IMR-90 (cell line): ENCODE measurements around the gene ZCCHC7. TPM values are rescaled to one million over a fixed set of nuclear protein-coding genes. Genes with fewer than 3 reads are reported as not detected.
A peak's percentile ranks its signal among the peaks of the same experiment; 100 is the strongest.

ENCODE experiments used
- ATAC-seq: fragments of 200-7000 bp; cut with Tn5 transposase; 2 replicates; pipeline ENCODE4 v1.9.1; 2020; ENCODE audit warnings: low read depth, mild to moderate bottlenecking, moderate library complexity
- BruUV-seq: library from RNA; stranded (reverse); fragments of 400-500 nt; replicated peaks from 2 replicates; lab custom pipeline; 2021; lab: Mats Ljungman, UMichigan
- CTCF ChIA-PET: fragments of 300-600 bp; formaldehyde crosslinking; extraction: SDS; loops from one replicate; lab custom pipeline; 2021; ENCODE audit warnings: antibody characterized with exemption; lab: Yijun Ruan, JAX
- POLR2A ChIA-PET: fragments of 300-600 bp; sonication (Branson Sonifier 250); formaldehyde crosslinking; loops from one replicate; lab custom pipeline; 2022; ENCODE audit warnings: antibody characterized with exemption; ENCODE audit not compliant: unreplicated experiment; lab: Charles Lee
- DNase-seq: peaks from one replicate; pipeline ENCODE4 v3.0.0; 2013
- H2AFZ ChIP-seq: replicated peaks from 2 replicates; pipeline ENCODE3; 2013; ENCODE audit warnings: low read length, mild to moderate bottlenecking; ENCODE audit not compliant: poor library complexity
- H2AK5ac ChIP-seq: 2 replicates; pipeline ENCODE4 v1.6.1; 2013; ENCODE audit warnings: low read depth, low read length, inconsistent platforms
- H2AK9ac ChIP-seq: replicated peaks from 2 replicates; pipeline ENCODE3; 2013; ENCODE audit warnings: mild to moderate bottlenecking, low read depth, low read length, moderate library complexity; ENCODE audit not compliant: poor library complexity
- H2BK120ac ChIP-seq: 2 replicates; pipeline ENCODE4 v1.6.1; 2013; ENCODE audit warnings: low read depth, low read length, inconsistent platforms
- H2BK15ac ChIP-seq: 3 replicates; pipeline ENCODE4 v1.6.1; 2013; ENCODE audit warnings: low read depth, low read length, inconsistent platforms
- H2BK20ac ChIP-seq: 2 replicates; pipeline ENCODE4 v1.6.1; 2013; ENCODE audit warnings: low read depth, mild to moderate bottlenecking, inconsistent platforms, low read length, moderate library complexity
- H2BK5ac ChIP-seq: 2 replicates; pipeline ENCODE4 v1.6.1; 2013; ENCODE audit warnings: mild to moderate bottlenecking, low read depth, low read length, inconsistent platforms; ENCODE audit not compliant: poor library complexity, severe bottlenecking
- H3K14ac ChIP-seq: replicated peaks from 2 replicates; pipeline ENCODE4 v1.6.1; 2013; ENCODE audit warnings: low read depth, low read length, inconsistent platforms
- H3K18ac ChIP-seq: 2 replicates; pipeline ENCODE4 v1.6.1; 2013; ENCODE audit warnings: low read depth, low read length, control low read depth
- H3K23ac ChIP-seq: 2 replicates; pipeline ENCODE4 v1.6.1; 2013; ENCODE audit warnings: low read depth, low read length, inconsistent platforms
- H3K27ac ChIP-seq: 2 replicates; pipeline ENCODE4 v1.5.1; 2013; ENCODE audit warnings: mild to moderate bottlenecking, control low read depth, low read length; ENCODE audit not compliant: insufficient read depth
- H3K27me3 ChIP-seq: 2 replicates; pipeline ENCODE4 v1.6.1; 2013; ENCODE audit warnings: low read length; ENCODE audit not compliant: control insufficient read depth, insufficient read depth
- H3K36me3 ChIP-seq: 2 replicates; pipeline ENCODE4 v1.6.1; 2013; ENCODE audit warnings: low read length, mixed read lengths; ENCODE audit not compliant: control insufficient read depth, insufficient read depth
- H3K4ac ChIP-seq: 2 replicates; pipeline ENCODE4 v1.6.1; 2013; ENCODE audit warnings: low read depth, low read length, inconsistent platforms
- H3K4me1 ChIP-seq: 2 replicates; pipeline ENCODE4 v1.6.1; 2013; ENCODE audit warnings: low read length, mixed read lengths; ENCODE audit not compliant: control insufficient read depth, insufficient read depth
- H3K4me2 ChIP-seq: 2 replicates; pipeline ENCODE4 v1.6.1; 2013; ENCODE audit warnings: low read depth, mild to moderate bottlenecking, control low read depth, low read length, moderate library complexity
- H3K4me3 ChIP-seq: 2 replicates; pipeline ENCODE4 v1.5.1; 2013; ENCODE audit warnings: low read depth, mild to moderate bottlenecking, control low read depth, low read length, moderate library complexity; ENCODE audit not compliant: insufficient read depth
- H3K56ac ChIP-seq: 2 replicates; pipeline ENCODE4 v1.6.1; 2013; ENCODE audit warnings: low read length, inconsistent platforms; ENCODE audit not compliant: insufficient read depth; ENCODE audit errors: extremely low read depth
- H3K79me1 ChIP-seq, 2 experiments: 2 replicates each; pipeline ENCODE4 v1.6.1; 2013; ENCODE audit warnings: low read length in 2 of 2, inconsistent platforms in 1 of 2, low read depth in 1 of 2
- H3K9ac ChIP-seq: 2 replicates; pipeline ENCODE4 v1.6.1; 2013; ENCODE audit warnings: low read depth, low read length, control low read depth
- H3K9me1 ChIP-seq: 2 replicates; pipeline ENCODE4 v1.6.1; 2013; ENCODE audit warnings: low read length, inconsistent platforms; ENCODE audit not compliant: insufficient read depth
- H3K9me3 ChIP-seq: 2 replicates; pipeline ENCODE4 v1.6.1; 2013; ENCODE audit warnings: low read length; ENCODE audit not compliant: control insufficient read depth, insufficient read depth
- H4K20me1 ChIP-seq: 2 replicates; pipeline ENCODE4 v1.6.1; 2013; ENCODE audit warnings: low read length, inconsistent platforms; ENCODE audit not compliant: insufficient read depth
- H4K5ac ChIP-seq: 2 replicates; pipeline ENCODE4 v1.6.1; 2013; ENCODE audit warnings: mild to moderate bottlenecking, low read depth, low read length, control low read depth
- H4K8ac ChIP-seq, 2 experiments: 2 replicates each; pipeline ENCODE4 v1.6.1; 2013; ENCODE audit warnings: low read depth in 2 of 2, low read length in 2 of 2, control low read depth in 1 of 2, inconsistent platforms in 1 of 2
- H4K91ac ChIP-seq: 2 replicates; pipeline ENCODE4 v1.6.1; 2013; ENCODE audit warnings: low read depth, low read length, inconsistent platforms; ENCODE audit not compliant: insufficient read depth
- BHLHE40 ChIP-seq: fragments of 150-350 bp; IDR thresholded peaks from 2 replicates; pipeline ENCODE4 v1.6.1; 2016; ENCODE audit warnings: mild to moderate bottlenecking, low read depth, low read length
- CEBPB ChIP-seq: IDR thresholded peaks from 2 replicates; pipeline ENCODE4 v1.6.1; 2012; ENCODE audit warnings: low read depth, low read length, improper control_type of control experiment
- CHD1 ChIP-seq: IDR thresholded peaks from 2 replicates; pipeline ENCODE4 v1.6.1; 2012; ENCODE audit warnings: low read depth, low read length, improper control_type of control experiment
- CTCF ChIP-seq: conservative IDR thresholded peaks from 2 replicates; pipeline ENCODE4 v1.5.1; 2012; ENCODE audit warnings: mild to moderate bottlenecking, low read depth, low read length, improper control_type of control experiment
- FOS ChIP-seq: fragments of 150-350 bp; IDR thresholded peaks from 2 replicates; pipeline ENCODE4 v1.6.1; 2016; ENCODE audit warnings: low read depth, low read length
- MAFK ChIP-seq: IDR thresholded peaks from 2 replicates; pipeline ENCODE4 v1.6.1; 2012; ENCODE audit warnings: low read depth, low read length, improper control_type of control experiment
- MAZ ChIP-seq: IDR thresholded peaks from 2 replicates; pipeline ENCODE4 v1.6.1; 2012; ENCODE audit warnings: low read depth, mild to moderate bottlenecking, low read length, improper control_type of control experiment, moderate library complexity, borderline replicate concordance
- MXI1 ChIP-seq: IDR thresholded peaks from 2 replicates; pipeline ENCODE4 v1.6.1; 2012; ENCODE audit warnings: low read depth, mild to moderate bottlenecking, low read length, moderate library complexity, borderline replicate concordance
- NFE2L2 ChIP-seq: fragments of 150-350 bp; IDR thresholded peaks from 2 replicates; pipeline ENCODE4 v1.6.1; 2016; ENCODE audit warnings: low read depth, mild to moderate bottlenecking, low read length
- POLR2A ChIP-seq: IDR thresholded peaks from 2 replicates; pipeline ENCODE4 v1.6.1; 2012; ENCODE audit warnings: mild to moderate bottlenecking, low read depth, low read length
- RAD21 ChIP-seq: IDR thresholded peaks from 2 replicates; pipeline ENCODE4 v1.6.1; 2012; ENCODE audit warnings: low read length, improper control_type of control experiment
- RCOR1 ChIP-seq: IDR thresholded peaks from 2 replicates; pipeline ENCODE4 v1.6.1; 2012; ENCODE audit warnings: mild to moderate bottlenecking, low read length, improper control_type of control experiment; ENCODE audit not compliant: insufficient replicate concordance
- RFX5 ChIP-seq: IDR thresholded peaks from 2 replicates; pipeline ENCODE4 v1.8.0; 2012; ENCODE audit warnings: low read depth, mild to moderate bottlenecking, low read length, moderate library complexity
- SMC3 ChIP-seq: fragments of 150-350 bp; IDR thresholded peaks from 2 replicates; pipeline ENCODE4 v1.6.1; 2016; ENCODE audit warnings: low read depth, mild to moderate bottlenecking, antibody characterized with exemption, low read length, moderate library complexity
- WGBS, 2 experiments: methylation state at CpG; one replicate each; pipeline versions ENCODE4 v1.1.5 to v1.1.7; 2013; ENCODE audit warnings: missing lambda C conversion rate in 2 of 2; ENCODE audit not compliant: insufficient read length in 1 of 2; ENCODE audit errors: extremely low coverage in 2 of 2; 5-methylcytosine and 5-hydroxymethylcytosine counted together
- dilution Hi-C: fragments of 300-500 bp; cut with HindIII; formaldehyde crosslinking; loops from one replicate; pipeline ENCODE4 v1.14.3; 2018; ENCODE audit warnings: low sequenced_read_pairs; ENCODE audit not compliant: unreplicated experiment
- in situ Hi-C: fragments of 300-500 bp; cut with MboI; formaldehyde crosslinking; loops from 3 replicates; pipeline ENCODE4 v1.14.3; 2019; ENCODE audit warnings: low sequenced_read_pairs, inconsistent platforms, mixed read lengths
- intact Hi-C: fragments of 100-400 bp; cut with micrococcal nuclease; formaldehyde crosslinking; loops from 2 replicates; pipeline ENCODE4 v1.10.0; 2022
- polyA plus RNA-seq, 3 experiments: library from polyadenylated mRNA; depleted of rRNA; stranded (reverse); fragments of >200 nt; gene quantifications; 2 replicates each; pipeline ENCODE4 v1.2.3, GENCODE V29; 2012; ENCODE audit warnings: low replicate concordance in 1 of 3
- total RNA-seq: library from RNA; depleted of rRNA; stranded (reverse); fragments of >200 nt; gene quantifications from 2 replicates; pipeline ENCODE4 v1.2.3, GENCODE V29; 2012
- TF ChIP-seq, protein P1 (sequence below): fragments of 150-350 bp; IDR thresholded peaks from 2 replicates; pipeline ENCODE4 v1.6.1; 2017; ENCODE audit warnings: mild to moderate bottlenecking, antibody characterized with exemption, low read length, low read depth
- TF ChIP-seq, protein P2 (sequence below): fragments of 150-350 bp; IDR thresholded peaks from 2 replicates; pipeline ENCODE4 v1.6.1; 2016; ENCODE audit warnings: low read depth, mild to moderate bottlenecking, low read length, moderate library complexity, borderline replicate concordance

The ZCCHC7 gene
- total and polyA plus RNA-seq, 2 of the 4 experiments (the other 2 are of a cell fraction) = 13.6 to 28.7 TPM

- WGBS, 2 experiments = 13% methylated on average over 1 of the region's 2 CpGs; no CpG with 5 or more reads in 1 of the 2 experiments
- Histone ChIP-seq H3K27me3 (no peaks in the 10 kb centered on the region), H3K27ac (no peak overlapping the region), H3K9me3 (no peaks in the 10 kb centered on the region), H3K9me1 (no peaks in the 10 kb centered on the region), H2AK9ac (no peak overlapping the region), H3K4me2 (no peak overlapping the region), H3K14ac (0 out of 2 replicates have a peak overlapping the region, but pooled peaks have one; percentile 7), H3K18ac (no peak overlapping the region), H3K36me3 (no peaks in the 10 kb centered on the region), H3K9ac (no peak overlapping the region), H3K4me3 (no peak overlapping the region), H2BK15ac (no peak overlapping the region), H4K5ac (no peak overlapping the region), H2BK5ac (no peak overlapping the region), H4K8ac (no peak overlapping the region), H3K56ac (no peak overlapping the region), H2BK120ac (no peak overlapping the region), H2AK5ac (no peak overlapping the region), H2AFZ (no peak overlapping the region), H3K4me1 (no peaks in the 10 kb centered on the region), H3K79me1 (peaks cover 4 to 7% of the 10 kb centered on the region in 2 experiments; a peak in 2 of 4 replicates), H3K4ac (no peak overlapping the region), H4K91ac (no peak overlapping the region), H4K20me1 (no peaks in the 10 kb centered on the region), H3K23ac (0 out of 2 replicates have a peak overlapping the region, but pooled peaks have one; percentile 12), H2BK20ac (no peak overlapping the region)
- TF ChIP-seq POLR2A = no peak
- TF ChIP-seq MAZ = no peak
- no peak for TF ChIP-seq BHLHE40
- TF ChIP-seq RCOR1 = no peak
- TF ChIP-seq MAFK = no peak
- no peak for TF ChIP-seq CEBPB
- TF ChIP-seq FOS = no peak
- TF ChIP-seq SMC3 = no peak
- no peak for TF ChIP-seq RFX5
- TF ChIP-seq, protein P1, sequence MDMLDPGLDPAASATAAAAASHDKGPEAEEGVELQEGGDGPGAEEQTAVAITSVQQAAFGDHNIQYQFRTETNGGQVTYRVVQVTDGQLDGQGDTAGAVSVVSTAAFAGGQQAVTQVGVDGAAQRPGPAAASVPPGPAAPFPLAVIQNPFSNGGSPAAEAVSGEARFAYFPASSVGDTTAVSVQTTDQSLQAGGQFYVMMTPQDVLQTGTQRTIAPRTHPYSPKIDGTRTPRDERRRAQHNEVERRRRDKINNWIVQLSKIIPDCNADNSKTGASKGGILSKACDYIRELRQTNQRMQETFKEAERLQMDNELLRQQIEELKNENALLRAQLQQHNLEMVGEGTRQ = no peak
- no peak for TF ChIP-seq MXI1
- TF ChIP-seq CTCF = no peak
- TF ChIP-seq RAD21 = no peak
- TF ChIP-seq NFE2L2 = no peak
- TF ChIP-seq, protein P2, sequence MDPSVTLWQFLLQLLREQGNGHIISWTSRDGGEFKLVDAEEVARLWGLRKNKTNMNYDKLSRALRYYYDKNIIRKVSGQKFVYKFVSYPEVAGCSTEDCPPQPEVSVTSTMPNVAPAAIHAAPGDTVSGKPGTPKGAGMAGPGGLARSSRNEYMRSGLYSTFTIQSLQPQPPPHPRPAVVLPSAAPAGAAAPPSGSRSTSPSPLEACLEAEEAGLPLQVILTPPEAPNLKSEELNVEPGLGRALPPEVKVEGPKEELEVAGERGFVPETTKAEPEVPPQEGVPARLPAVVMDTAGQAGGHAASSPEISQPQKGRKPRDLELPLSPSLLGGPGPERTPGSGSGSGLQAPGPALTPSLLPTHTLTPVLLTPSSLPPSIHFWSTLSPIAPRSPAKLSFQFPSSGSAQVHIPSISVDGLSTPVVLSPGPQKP = no peak
- TF ChIP-seq CHD1 = no peak
- DNase-seq = peak; percentile 38
- dilution Hi-C loops = no loop called here
- no TSS peak for BruUV-seq
- peak; percentile 67 for ATAC-seq
- ChIA-PET POLR2A (no interaction called here), CTCF (interaction anchor here (0.7 kb wide), 1 partner anchor 10 kb away, joined by 3 read pairs; no protein-coding TSS in a partner anchor)
- intact Hi-C loops = loop anchor here (5.0 kb wide), 1 partner anchor 113 kb away; no protein-coding TSS in a partner anchor
- in situ Hi-C loops = no loop called here
Observed at GRCh38 chr9:37144762-37145161, 24.4 kb downstream of the ZCCHC7 start.
